NT2/D1 (cell line): ENCODE results near the gene CAD.

Experiments used
- DNase-seq: peaks from one replicate; pipeline ENCODE4 v3.0.0-alpha.2; 2011; ENCODE audit warnings: low read depth, low spot score
- H3K27me3 ChIP-seq: 2 replicates; pipeline ENCODE4 v1.6.0; 2011; ENCODE audit warnings: mild to moderate bottlenecking; ENCODE audit not compliant: insufficient read length, insufficient read depth
- H3K36me3 ChIP-seq: 2 replicates; pipeline ENCODE4 v1.6.1; 2011; ENCODE audit warnings: mild to moderate bottlenecking, low read length, mixed read lengths; ENCODE audit not compliant: insufficient read depth, insufficient read length
- H3K4me1 ChIP-seq: 2 replicates; pipeline ENCODE4 v1.5.1; 2011; ENCODE audit not compliant: insufficient read depth, insufficient read length
- H3K4me3 ChIP-seq: 2 replicates; pipeline ENCODE4 v1.5.1; 2011; ENCODE audit warnings: low read depth; ENCODE audit not compliant: insufficient read length
- H3K9ac ChIP-seq: 2 replicates; pipeline ENCODE4 v1.6.0; 2011; ENCODE audit warnings: low read depth; ENCODE audit not compliant: insufficient read length
- H3K9me3 ChIP-seq: 2 replicates; pipeline ENCODE4 v1.5.1; 2011; ENCODE audit warnings: mild to moderate bottlenecking, low read length; ENCODE audit not compliant: insufficient read depth
- SUZ12 ChIP-seq: IDR thresholded peaks from 2 replicates; pipeline ENCODE4 v1.6.1; 2011; ENCODE audit not compliant: insufficient read length, insufficient read depth; ENCODE audit errors: extremely low read depth
- YY1 ChIP-seq: IDR thresholded peaks from 2 replicates; pipeline ENCODE4 v1.6.1; 2011; ENCODE audit not compliant: insufficient read length, insufficient read depth
- ZNF274 ChIP-seq: IDR thresholded peaks from 2 replicates; pipeline ENCODE4 v1.6.1; 2011; ENCODE audit warnings: mild to moderate bottlenecking, low read depth, low read length

Gene CAD

GRCh38 chr2:27278010-27278409 lies 60.8 kb downstream of the CAD start:
- Histone ChIP-seq H3K27me3 (no peaks in the 10 kb centered on the region), H3K36me3 (no peaks in the 10 kb centered on the region), H3K9me3 (no peaks in the 10 kb centered on the region), H3K9ac (no peak overlapping the region), H3K4me3 (no peak overlapping the region), H3K4me1 (peaks cover 9% of the 10 kb centered on the region)
- TF ChIP-seq YY1 (no peak), ZNF274 (no peak), SUZ12 (no peak)
- DNase-seq, result no peak

- Histone ChIP-seq H3K27me3 (peaks cover 5% of the 10 kb centered on the region), H3K9me3 (no peaks in the 10 kb centered on the region), H3K4me3 (no peak overlapping the region), H3K9ac (no peak overlapping the region), H3K4me1 (peaks cover 6% of the 10 kb centered on the region), H3K36me3 (no peaks in the 10 kb centered on the region)
- no peak for TF ChIP-seq SUZ12
- TF ChIP-seq ZNF274, result no peak
- no peak for TF ChIP-seq YY1
- DNase-seq, result no peak
Observed at GRCh38 chr2:27280826-27281225, 63.7 kb downstream of the CAD start.

- no peaks in the 10 kb centered on the region for H3K9me3 ChIP-seq
- H3K4me3 ChIP-seq, result no peak overlapping the region
- no peak overlapping the region for H3K9ac ChIP-seq
- H3K27me3 ChIP-seq, result peaks cover 5% of the 10 kb centered on the region
- no peak for TF ChIP-seq SUZ12
- no peak for TF ChIP-seq ZNF274
- TF ChIP-seq YY1, result no peak
- no peak for DNase-seq
- H3K36me3 ChIP-seq, result no peaks in the 10 kb centered on the region
- peaks cover 6% of the 10 kb centered on the region for H3K4me1 ChIP-seq
Observed at GRCh38 chr2:27281442-27281841, 64.3 kb downstream of the CAD start.

GRCh38 chr2:27281855-27282559 lies 64.8 kb downstream of the CAD start, which contains the start of gene TRIM54:
TRIM54 (plus strand) TSS chr2:27282429; CDS start chr2:27282732, 303 bp downstream.
- H3K4me3 ChIP-seq, result peak within 1 kb of the TSS; percentile 29
- TF ChIP-seq ZNF274 (no peak), YY1 (no peak), SUZ12 (no peak)
- peak within 1 kb of the TSS; percentile 59 for H3K9ac ChIP-seq
- no peaks in the 10 kb centered on the region for H3K36me3 ChIP-seq
- DNase-seq, result no peak
- peaks cover 5% of the 10 kb centered on the region for H3K27me3 ChIP-seq
- H3K4me1 ChIP-seq, result peaks cover 6% of the 10 kb centered on the region
- no peaks in the 10 kb centered on the region for H3K9me3 ChIP-seq

GRCh38 chr2:27282892-27283291 lies 65.7 kb downstream of the CAD start:
- peak overlapping the region; percentile 29 for H3K4me3 ChIP-seq
- peaks cover 6% of the 10 kb centered on the region for H3K4me1 ChIP-seq
- TF ChIP-seq YY1 (no peak), ZNF274 (no peak), SUZ12 (no peak)
- peak overlapping the region; percentile 59 for H3K9ac ChIP-seq
- no peak for DNase-seq
- H3K27me3 ChIP-seq, result peaks cover 5% of the 10 kb centered on the region
- H3K9me3 ChIP-seq, result no peaks in the 10 kb centered on the region
- no peaks in the 10 kb centered on the region for H3K36me3 ChIP-seq

GRCh38 chr2:27284996-27285395 lies 67.8 kb downstream of the CAD start:
- DNase-seq, result no peak
- H3K4me3 ChIP-seq, result no peak overlapping the region
- TF ChIP-seq YY1 (no peak), SUZ12 (no peak), ZNF274 (no peak)
- peaks cover 6% of the 10 kb centered on the region for H3K4me1 ChIP-seq
- peaks cover 5% of the 10 kb centered on the region for H3K27me3 ChIP-seq
- H3K9ac ChIP-seq, result no peak overlapping the region
- no peaks in the 10 kb centered on the region for H3K36me3 ChIP-seq
- H3K9me3 ChIP-seq, result no peaks in the 10 kb centered on the region

GRCh38 chr2:27285481-27285880 lies 68.3 kb downstream of the CAD start:
- no peak for DNase-seq
- H3K4me3 ChIP-seq, result no peak overlapping the region
- no peaks in the 10 kb centered on the region for H3K9me3 ChIP-seq
- no peaks in the 10 kb centered on the region for H3K36me3 ChIP-seq
- TF ChIP-seq ZNF274 (no peak), YY1 (no peak), SUZ12 (no peak)
- H3K27me3 ChIP-seq, result peaks cover 5% of the 10 kb centered on the region
- peaks cover 6% of the 10 kb centered on the region for H3K4me1 ChIP-seq
- H3K9ac ChIP-seq, result no peak overlapping the region
